ENCODE measurements around the gene TAF6.
"Not testable (repeated sequence)": the region's sequence is repeated elsewhere in the genome, so short reads cannot be mapped to it uniquely, and the experiment has no call there.

The TAF6 gene

DNA sequence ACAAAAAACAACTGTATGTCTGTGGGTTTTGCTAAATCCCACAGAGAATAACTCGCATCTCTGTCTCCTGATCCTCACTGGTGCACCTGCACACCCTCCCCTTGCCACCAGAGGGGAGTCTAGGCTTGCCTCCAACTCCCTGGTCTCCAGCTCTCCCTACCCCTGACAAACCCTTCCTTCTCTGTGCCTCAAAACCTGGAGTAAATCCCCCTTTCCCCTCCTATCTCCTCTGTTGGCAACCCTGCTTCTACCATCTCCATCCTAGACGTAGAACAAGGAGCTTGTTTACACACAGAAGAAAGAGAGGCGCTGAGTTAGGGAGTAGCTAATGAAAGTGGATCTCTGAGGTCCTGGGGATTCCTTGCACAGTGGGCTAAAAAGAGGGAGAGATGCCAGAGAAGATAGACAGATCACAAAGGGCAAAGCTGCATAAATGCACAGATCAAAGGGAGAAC, 13.6 kb upstream of the TAF6 start:
- peak; percentile 96 for TF ChIP-seq CTCF (conservative IDR thresholded peaks at IDR 0.05; ENCODE audit: control insufficient read depth, insufficient read depth, low read depth, low read length)
- DNase-seq (ENCODE audit: low read depth) = peak; percentile 66
- H3K4me3 ChIP-seq (ENCODE audit: control insufficient read depth, low read depth, low read length) = no peak overlapping the region

DNA sequence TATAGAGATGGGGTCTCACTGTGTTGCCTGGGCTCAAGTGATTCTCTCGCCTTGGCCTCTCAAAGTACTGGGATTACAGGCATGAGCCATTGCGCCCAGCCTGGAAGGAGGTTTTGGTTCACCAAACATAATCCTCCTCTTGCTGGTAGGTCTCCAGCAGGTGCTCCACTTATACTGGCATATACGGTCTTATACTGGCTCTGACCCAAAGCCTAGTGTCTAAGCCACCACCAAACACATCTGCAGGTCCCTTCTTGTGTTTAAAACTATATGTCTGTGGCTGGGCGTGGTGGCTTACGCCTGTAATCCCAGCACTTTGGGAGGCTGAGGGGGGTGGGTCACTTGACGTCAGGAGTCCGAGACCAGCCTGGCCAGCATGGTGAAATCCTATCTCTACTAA, 13.0 kb upstream of the TAF6 start:
- no peak for TF ChIP-seq CTCF (conservative IDR thresholded peaks at IDR 0.05; ENCODE audit: control insufficient read depth, insufficient read depth, low read depth, low read length)
- no peak for DNase-seq (ENCODE audit: low read depth)
- no peak overlapping the region for H3K4me3 ChIP-seq (ENCODE audit: control insufficient read depth, low read depth, low read length)

- peak; percentile 40 for DNase-seq (ENCODE audit: low read depth)
- peak; percentile 62 for TF ChIP-seq CTCF (conservative IDR thresholded peaks at IDR 0.05; ENCODE audit: control insufficient read depth, insufficient read depth, low read depth, low read length)
- no peak overlapping the region for H3K4me3 ChIP-seq (ENCODE audit: control insufficient read depth, low read depth, low read length)
These were observed 11.7 kb upstream of the TAF6 start for GRCh38 chr7:100130608-100131453.

DNA sequence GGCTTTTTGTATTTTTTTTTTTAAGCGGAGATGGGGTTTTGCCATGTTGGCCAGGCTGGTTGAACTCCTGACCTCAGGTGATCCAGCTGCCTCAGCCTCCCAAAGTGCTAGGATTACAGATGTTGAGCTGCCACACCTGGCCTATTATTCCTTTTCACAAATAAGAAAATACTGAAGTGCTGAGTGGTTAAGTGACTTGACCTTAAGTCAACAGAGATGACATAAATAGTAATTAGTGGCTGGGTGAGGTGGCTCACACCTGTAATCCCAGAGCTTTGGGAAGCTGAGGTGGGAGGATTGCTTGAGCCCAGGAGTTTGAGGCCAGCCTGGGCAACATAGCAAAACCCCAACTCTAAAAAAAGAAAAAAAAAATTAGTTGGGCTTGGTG, 11.1 kb upstream of the TAF6 start:
- H3K4me3 ChIP-seq (ENCODE audit: control insufficient read depth, low read depth, low read length); DNase-seq (ENCODE audit: low read depth): not testable (repeated sequence)

DNA sequence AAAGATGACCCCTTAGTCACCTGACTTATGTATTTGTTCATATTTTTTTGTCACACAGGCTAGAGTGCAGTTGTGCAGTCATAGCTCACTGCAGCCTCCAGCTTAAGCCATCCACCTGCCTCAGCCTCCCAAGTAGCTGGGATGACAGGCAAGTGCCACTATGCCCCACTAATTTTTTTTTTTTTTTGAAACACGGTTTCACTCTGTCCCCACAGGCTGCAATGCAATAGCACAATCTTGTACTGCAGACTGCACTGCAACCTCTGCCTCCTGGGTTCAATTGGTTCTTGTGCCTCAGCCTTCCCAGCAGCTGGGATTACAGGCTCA, 9.4 kb upstream of the TAF6 start:
- no peak for TF ChIP-seq CTCF (conservative IDR thresholded peaks at IDR 0.05; ENCODE audit: control insufficient read depth, insufficient read depth, low read depth, low read length)
- H3K4me3 ChIP-seq (ENCODE audit: control insufficient read depth, low read depth, low read length) = no peak overlapping the region
- no peak for DNase-seq (ENCODE audit: low read depth)

DNA sequence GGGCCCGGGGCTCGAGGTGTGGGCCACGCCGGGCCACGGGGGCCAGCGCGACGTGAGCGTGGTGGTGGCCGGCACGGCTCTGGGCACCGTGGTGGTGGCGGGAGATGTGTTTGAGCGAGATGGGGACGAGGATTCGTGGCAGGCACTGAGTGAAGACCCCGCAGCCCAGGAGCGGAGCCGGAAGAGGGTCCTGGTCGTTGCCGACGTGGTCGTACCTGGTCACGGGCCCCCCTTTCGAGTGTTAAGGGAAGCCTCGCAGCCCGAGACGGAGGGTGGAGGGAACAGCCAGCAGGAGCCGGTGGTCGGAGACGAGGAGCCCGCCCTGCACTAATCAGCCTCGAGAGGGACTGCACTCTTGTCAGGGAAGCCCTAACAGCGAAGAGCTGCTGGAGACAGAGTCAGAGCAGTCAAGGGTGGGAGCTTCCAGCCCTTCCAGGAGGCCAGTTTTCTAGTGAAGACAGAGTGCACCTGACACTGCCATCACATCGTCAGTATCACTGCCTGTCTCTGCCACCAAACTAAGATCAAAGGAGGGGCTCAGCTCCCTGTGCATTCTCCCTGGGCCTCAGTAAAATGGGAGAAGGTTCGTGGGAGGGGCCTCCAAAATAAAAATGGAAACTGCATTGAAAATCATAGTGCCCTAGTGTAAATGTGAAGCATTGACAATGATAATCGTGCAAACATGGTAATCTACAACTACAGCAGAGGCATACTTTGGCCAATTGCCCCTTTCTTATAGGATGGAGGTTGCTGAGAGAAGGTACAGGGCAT, 8.9 kb upstream of the TAF6 start:
- no peak for DNase-seq (ENCODE audit: low read depth)
- H3K4me3 ChIP-seq (ENCODE audit: control insufficient read depth, low read depth, low read length) = peak overlapping the region; percentile 94
- TF ChIP-seq CTCF (conservative IDR thresholded peaks at IDR 0.05; ENCODE audit: control insufficient read depth, insufficient read depth, low read depth, low read length) = no peak
